Esophagus (tissue), 2 donors: ENCODE measurements around the gene TMEM120A. TPM values are rescaled to one million over a fixed set of nuclear protein-coding genes. Genes with fewer than 3 reads are reported as not detected.

Experiments used
- H3K27ac ChIP-seq, 2 donors: one replicate each; pipeline ENCODE4 v1.5.1; 2013; ENCODE audit warnings: low read depth in 2 of 2, mild to moderate bottlenecking in 2 of 2, inconsistent platforms in 1 of 2, low read length in 1 of 2, moderate library complexity in 1 of 2
- H3K27me3 ChIP-seq, 2 donors: one replicate each; pipeline ENCODE4 v1.6.1; 2013; ENCODE audit warnings: low read length in 2 of 2, control low read depth in 1 of 2, mild to moderate bottlenecking in 1 of 2; ENCODE audit not compliant: insufficient read depth in 2 of 2, control insufficient read depth in 1 of 2
- H3K36me3 ChIP-seq, 2 donors: one replicate each; pipeline ENCODE4 v1.6.1; 2013; ENCODE audit warnings: low read length in 1 of 2; ENCODE audit not compliant: control insufficient read depth in 2 of 2, insufficient read depth in 2 of 2
- H3K4me1 ChIP-seq, 2 donors: one replicate each; pipeline ENCODE4 v1.6.1; 2013; ENCODE audit warnings: low read length in 1 of 2; ENCODE audit not compliant: control insufficient read depth in 2 of 2, insufficient read depth in 2 of 2
- H3K4me3 ChIP-seq, 2 donors: one replicate each; pipeline ENCODE4 v1.5.1; 2013; ENCODE audit warnings: low read length in 2 of 2, mild to moderate bottlenecking in 2 of 2, low read depth in 1 of 2, moderate library complexity in 1 of 2
- H3K9me3 ChIP-seq, 2 donors: one replicate each; pipeline ENCODE4 v1.6.1; 2013; ENCODE audit warnings: mild to moderate bottlenecking in 2 of 2, low read depth in 1 of 2, low read length in 1 of 2, moderate library complexity in 1 of 2; ENCODE audit not compliant: control insufficient read depth in 2 of 2, insufficient read depth in 1 of 2
- WGBS, 2 donors: extraction: QIAGEN DNeasy Blood & Tissue Kit; methylation state at CpG; one replicate each; pipeline ENCODE4 v1.1.7; 2013; 5-methylcytosine and 5-hydroxymethylcytosine counted together
- polyA plus RNA-seq, 2 donors: library from polyadenylated mRNA; stranded (reverse); fragments of 200-250 nt; gene quantifications; one replicate each; pipeline ENCODE4 v1.2.3, GENCODE V29; 2013
- donor health status: healthy with polysubstance abuse.
- donor health status: Bipolar disorder and iron deficiency.

TMEM120A gene
- polyA plus RNA-seq, 2 donors = 43.8 to 51.0 TPM

DNA sequence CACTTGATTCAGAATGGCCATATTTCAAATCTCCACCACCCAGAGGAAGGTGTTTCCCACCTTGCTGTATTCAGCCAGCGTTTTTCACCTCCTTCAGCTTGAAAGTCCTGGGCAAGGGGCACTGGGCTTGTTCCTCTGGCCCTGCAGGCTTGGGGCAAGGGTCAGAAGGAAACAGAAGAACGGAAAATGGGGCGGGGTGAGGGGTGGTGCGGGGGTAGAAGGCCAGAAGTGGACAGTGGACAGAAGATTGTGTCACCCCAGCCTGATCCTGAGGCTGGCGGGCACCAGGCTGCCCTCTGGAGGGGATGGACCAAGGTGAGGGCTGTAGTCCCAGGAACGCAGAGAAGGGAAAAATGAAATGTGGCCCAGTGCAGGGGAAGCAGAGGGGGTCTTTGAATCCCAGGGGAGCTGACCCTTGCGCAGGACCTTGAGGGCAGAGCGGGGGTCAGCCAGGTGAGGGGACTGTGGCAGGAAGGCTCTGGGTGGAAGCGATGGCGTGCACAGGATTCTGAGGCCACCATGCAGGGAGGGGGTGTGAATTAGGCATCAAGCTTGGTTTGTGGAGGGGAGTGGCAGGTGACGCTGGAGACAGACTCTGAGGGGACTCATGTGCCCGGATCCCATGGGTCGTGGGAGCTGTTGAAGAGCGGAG is 23.0 kb downstream of the TMEM120A start:
- Histone ChIP-seq H3K27ac (peak overlapping the region; percentile 11 to 65), H3K9me3 (no peaks in the 10 kb centered on the region), H3K4me1 (peaks cover 8 to 9% of the 10 kb centered on the region in 2 donors), H3K4me3 (no peak overlapping the region), H3K36me3 (peaks cover 0 to 18% of the 10 kb centered on the region in 2 donors), H3K27me3 (no peaks in the 10 kb centered on the region)
- 85 to 88% methylated on average over 14 of the region's 14 CpGs for WGBS, 2 donors

DNA sequence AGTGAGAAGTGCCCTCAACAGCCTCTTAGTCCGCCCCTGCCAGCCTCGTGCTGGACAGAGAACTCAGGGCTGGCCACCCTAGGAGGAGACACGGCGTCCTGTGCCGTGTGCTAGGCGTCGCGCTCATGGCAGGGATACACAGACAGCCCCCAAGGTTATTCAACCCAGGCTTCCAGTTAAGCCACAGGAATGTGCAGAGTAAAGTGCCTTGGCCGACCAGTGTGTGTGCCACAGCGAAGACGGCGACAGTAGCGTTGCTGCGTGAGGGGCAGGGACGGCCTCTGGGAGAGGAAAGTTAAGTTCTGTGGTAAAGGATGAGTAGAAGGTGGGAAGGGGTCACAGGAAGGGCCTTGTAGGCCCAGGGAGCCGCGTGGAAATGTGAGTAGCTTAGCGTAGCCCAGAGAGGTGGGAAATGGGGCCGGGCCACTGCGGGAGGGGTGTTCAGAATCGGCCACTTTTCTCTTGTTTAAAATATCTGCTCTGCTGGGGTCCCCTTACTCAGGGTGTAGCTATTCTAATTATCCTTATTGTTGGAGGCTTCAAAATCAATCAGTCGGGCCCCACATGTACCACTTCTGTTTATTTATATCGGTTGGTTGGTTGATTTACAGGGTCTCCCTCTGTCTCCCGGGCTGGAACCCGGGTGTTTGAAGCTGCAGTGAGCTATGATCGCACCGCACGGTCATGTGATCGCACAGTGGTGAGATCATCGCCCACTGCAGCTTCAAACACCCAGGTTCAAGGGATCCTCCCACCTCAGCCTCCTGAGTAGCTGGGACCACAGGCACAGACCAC is 24.5 kb downstream of the TMEM120A start:
- Histone ChIP-seq H3K4me3 (no peak overlapping the region), H3K27ac (peak overlapping the region; percentile 37 to 71), H3K27me3 (no peaks in the 10 kb centered on the region), H3K36me3 (peaks cover 0 to 26% of the 10 kb centered on the region in 2 donors), H3K9me3 (no peaks in the 10 kb centered on the region), H3K4me1 (peaks cover 9 to 16% of the 10 kb centered on the region in 2 donors)
- 89 to 91% methylated on average over 30 of the region's 30 CpGs for WGBS, 2 donors

DNA sequence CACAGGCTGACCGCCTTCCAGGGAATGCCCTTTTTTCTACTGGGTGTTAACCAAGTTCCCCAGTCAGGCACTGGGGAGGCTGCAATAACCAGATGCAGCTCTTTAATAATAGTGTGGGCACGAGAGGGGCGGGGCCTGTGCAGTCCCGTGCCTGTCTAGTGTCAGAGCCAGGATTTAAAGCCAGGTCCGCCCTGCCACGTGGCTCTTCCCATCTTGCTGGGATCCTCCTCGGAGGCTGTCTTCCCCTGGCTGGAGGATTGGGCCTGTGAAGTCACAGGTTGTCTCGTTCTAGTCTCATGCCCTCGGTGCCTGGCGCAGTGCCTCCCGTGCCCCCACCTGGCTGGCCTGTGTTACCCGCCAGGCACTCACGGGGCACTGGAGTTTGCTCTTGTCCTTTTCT is 25.2 kb downstream of the TMEM120A start:
- 64 to 67% methylated on average over 13 of the region's 13 CpGs for WGBS, 2 donors

DNA sequence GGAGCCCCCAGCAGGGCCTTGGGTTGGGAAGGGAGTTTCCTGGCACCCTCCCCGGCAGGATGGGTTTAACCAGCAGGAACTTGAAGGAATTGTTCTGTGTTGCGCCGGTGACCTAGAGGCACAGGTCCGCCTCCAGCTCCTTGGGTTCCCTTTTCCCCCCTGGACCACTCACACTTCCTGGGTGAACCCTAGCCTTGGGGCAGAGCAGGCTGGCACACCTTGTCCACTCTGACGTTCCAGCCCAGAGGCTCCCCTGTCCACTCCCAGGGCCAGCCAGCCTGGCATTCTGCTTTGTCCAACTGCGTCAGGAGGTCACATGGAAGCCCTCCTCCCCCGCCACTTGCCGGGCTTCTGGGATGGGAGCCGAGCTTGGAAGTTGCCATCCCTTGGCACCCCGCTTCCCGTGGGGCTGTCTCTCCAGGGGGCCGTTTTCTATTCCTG is 25.8 kb downstream of the TMEM120A start:
- Histone ChIP-seq H3K9me3 (no peaks in the 10 kb centered on the region), H3K4me3 (no peak overlapping the region), H3K27me3 (no peaks in the 10 kb centered on the region), H3K4me1 (peaks cover 9 to 17% of the 10 kb centered on the region in 2 donors), H3K36me3 (peaks cover 0 to 24% of the 10 kb centered on the region in 2 donors), H3K27ac (peak overlapping the region; percentile 62 to 70)
- 80 to 87% methylated on average over 12 of the region's 12 CpGs for WGBS, 2 donors

More for the DNA sequence above, 25.2 kb downstream of the TMEM120A start:
- Histone ChIP-seq H3K27ac (peak overlapping the region; percentile 62 to 70), H3K9me3 (no peaks in the 10 kb centered on the region), H3K4me3 (no peak overlapping the region), H3K27me3 (no peaks in the 10 kb centered on the region), H3K4me1 (peaks cover 9 to 16% of the 10 kb centered on the region in 2 donors), H3K36me3 (peaks cover 0 to 26% of the 10 kb centered on the region in 2 donors)

DNA sequence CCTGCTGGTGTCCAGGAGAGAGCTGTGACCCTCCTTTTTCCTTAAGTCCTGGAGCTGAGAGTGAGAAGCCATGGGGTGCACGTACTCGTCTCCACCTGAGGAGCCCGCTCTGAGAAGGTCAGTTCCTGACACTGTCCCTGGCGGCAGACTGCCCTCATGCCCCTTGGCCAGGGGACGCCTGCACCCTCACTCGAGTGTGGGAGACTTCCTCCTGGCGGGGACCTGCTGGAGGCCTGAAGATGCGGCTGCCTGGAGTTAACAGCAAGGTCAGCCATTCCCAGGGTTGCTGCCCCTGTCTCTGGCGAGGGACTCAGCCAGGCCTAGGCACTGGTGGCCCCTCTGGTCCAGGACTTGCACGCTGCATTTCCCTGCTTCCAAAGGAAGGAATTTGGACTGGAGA is 26.4 kb downstream of the TMEM120A start:
- H3K36me3 ChIP-seq = peaks cover 0 to 26% of the 10 kb centered on the region in 2 donors
- 69 to 76% methylated on average over 10 of the region's 10 CpGs for WGBS, 2 donors

DNA sequence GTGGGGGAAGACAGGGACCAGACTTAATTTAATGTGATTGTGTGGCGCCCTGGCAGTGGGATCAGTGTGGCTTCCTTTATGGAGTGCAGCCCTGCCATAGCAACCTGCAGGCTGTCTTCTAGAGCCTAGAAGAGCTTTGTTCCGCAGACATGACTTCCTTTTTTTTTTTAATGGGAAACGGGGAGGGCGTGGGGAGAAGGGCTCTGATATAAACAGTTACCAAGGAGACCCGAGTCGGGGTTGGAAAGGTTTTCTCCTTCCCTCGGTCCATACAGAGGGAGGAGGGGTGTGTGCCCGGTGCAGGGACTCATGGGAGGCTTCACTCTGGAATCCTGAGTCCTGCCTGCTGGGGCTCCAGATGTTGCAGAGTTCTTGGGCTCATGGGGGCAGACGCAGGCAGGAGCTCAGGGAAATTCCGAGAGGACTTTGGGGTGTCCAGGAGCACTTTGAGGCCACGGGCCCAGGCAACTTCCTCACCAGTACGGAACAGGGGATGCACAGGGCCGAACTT is 26.9 kb downstream of the TMEM120A start:
- Histone ChIP-seq H3K9me3 (no peaks in the 10 kb centered on the region), H3K27me3 (no peaks in the 10 kb centered on the region), H3K36me3 (peaks cover 0 to 24% of the 10 kb centered on the region in 2 donors), H3K4me1 (peaks cover 9 to 19% of the 10 kb centered on the region in 2 donors), H3K27ac (peak overlapping the region; percentile 70 to 88), H3K4me3 (no peak overlapping the region)
- 41 to 51% methylated on average over 13 of the region's 13 CpGs for WGBS, 2 donors

More for the DNA sequence above, 26.4 kb downstream of the TMEM120A start:
- H3K27me3 ChIP-seq = no peaks in the 10 kb centered on the region
- no peak overlapping the region for H3K4me3 ChIP-seq
- H3K9me3 ChIP-seq = no peaks in the 10 kb centered on the region
- peaks cover 9 to 19% of the 10 kb centered on the region in 2 donors for H3K4me1 ChIP-seq
- H3K27ac ChIP-seq = peak overlapping the region; percentile 62 to 70

DNA sequence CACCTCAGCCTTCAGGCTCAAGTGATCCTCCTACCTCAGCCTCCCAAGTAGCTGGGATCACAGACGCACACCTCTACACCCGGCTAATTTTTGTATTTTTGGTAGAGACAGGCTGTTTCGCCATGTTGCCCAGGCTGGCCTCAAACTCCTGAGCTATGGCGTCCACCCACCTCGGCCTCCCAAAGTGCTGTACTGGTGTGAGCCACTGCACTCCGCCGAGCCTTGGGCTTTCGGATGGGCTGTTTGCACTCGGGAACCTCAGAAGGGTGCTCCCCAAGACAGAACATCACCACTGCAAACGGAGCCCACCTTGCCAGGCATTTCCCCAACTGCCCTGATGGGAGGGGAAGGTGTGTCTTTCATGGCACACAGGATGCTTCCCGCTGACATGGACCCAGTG is 27.3 kb downstream of the TMEM120A start:
- H3K4me1 ChIP-seq = peaks cover 9 to 18% of the 10 kb centered on the region in 2 donors
- 87 to 90% methylated on average over 11 of the region's 11 CpGs for WGBS, 2 donors
- H3K27ac ChIP-seq = peak overlapping the region; percentile 70 to 88
- peaks cover 0 to 22% of the 10 kb centered on the region in 2 donors for H3K36me3 ChIP-seq
- no peak overlapping the region for H3K4me3 ChIP-seq
- no peaks in the 10 kb centered on the region for H3K27me3 ChIP-seq
- no peaks in the 10 kb centered on the region for H3K9me3 ChIP-seq

DNA sequence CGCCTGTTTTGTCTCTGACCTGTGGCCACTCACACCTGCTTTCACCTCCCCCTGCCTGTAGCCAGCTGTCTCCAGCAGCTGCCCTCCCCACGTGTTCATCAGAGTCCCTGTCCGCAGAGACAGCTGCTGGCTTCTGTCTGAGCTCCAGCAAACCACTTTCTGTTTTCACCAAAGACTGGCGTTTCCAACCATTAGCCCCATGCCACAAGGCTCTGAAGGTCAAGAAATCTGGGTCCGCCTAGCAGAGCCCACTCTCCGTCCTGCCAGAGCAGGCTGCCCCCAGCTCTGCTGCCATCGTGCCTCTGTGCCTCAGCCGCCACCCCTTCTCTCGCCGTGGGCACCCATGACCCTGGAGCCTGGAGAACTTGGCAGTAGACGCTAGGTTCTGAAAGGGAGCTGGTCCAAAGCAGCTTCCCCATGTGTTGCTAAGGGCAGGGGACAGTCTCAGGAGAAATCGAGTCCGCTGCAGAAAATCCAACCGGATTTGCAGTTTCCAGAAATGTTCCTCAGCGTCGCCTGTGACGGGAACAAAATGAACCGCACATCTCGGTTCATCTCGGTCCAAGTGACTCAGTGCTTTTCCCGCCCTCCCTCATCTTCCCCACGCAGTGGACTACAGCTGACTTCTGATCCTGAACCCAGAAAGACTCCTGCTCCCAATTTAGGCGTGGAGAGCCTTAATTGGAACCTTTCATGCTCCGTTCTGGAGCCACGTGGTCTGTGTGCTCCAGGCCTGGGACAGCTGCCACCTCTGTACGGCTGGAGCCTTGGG is 28.0 kb downstream of the TMEM120A start:
- Histone ChIP-seq H3K27me3 (no peaks in the 10 kb centered on the region), H3K4me1 (peaks cover 9 to 11% of the 10 kb centered on the region in 2 donors), H3K4me3 (no peak overlapping the region), H3K9me3 (no peaks in the 10 kb centered on the region), H3K36me3 (peaks cover 0 to 20% of the 10 kb centered on the region in 2 donors), H3K27ac (peak overlapping the region; percentile 70 to 88)
- 63 to 66% methylated on average over 26 of the region's 26 CpGs for WGBS, 2 donors

DNA sequence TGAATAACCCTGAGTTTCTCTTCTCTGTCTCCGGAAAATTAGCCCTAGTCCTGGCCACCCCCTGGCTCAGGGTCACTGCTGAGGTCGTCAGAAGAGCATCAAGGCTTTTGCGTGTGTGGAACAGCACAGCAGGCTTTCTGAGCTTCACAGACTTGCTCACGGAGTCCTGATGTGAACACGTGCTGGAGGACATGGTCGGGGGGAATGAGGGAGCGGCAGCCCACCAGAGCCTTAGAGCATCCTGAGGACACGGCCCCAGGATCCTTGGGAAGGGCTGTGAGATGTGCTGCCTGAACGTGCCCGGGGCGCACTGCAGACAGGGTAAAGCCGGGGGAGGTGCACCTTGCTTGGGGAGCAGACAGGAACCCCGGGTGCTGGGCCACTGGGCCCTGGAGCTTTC is 28.8 kb downstream of the TMEM120A start:
- 76 to 77% methylated on average over 13 of the region's 13 CpGs for WGBS, 2 donors
- Histone ChIP-seq H3K36me3 (peaks cover 0 to 20% of the 10 kb centered on the region in 2 donors), H3K4me1 (peaks cover 9 to 11% of the 10 kb centered on the region in 2 donors), H3K4me3 (no peak overlapping the region), H3K27me3 (no peaks in the 10 kb centered on the region), H3K9me3 (no peaks in the 10 kb centered on the region), H3K27ac (peak overlapping the region; percentile 69 to 88)
